ENCODE measurements around the gene KATNIP.

GRCh38 chr16:27566417-27566816 lies 16.5 kb downstream of the KATNIP start:
- TF ChIP-seq GATA3 (IDR thresholded peaks at IDR 0.05; ENCODE audit: low read depth, low read length) (no peak), GATA2 (IDR thresholded peaks at IDR 0.05; ENCODE audit: low read depth, low read length) (no peak)

Data from SH-SY5Y (cell line).